Stimulated activated CD8-positive, alpha-beta memory T cell treated with anti-CD3 and anti-CD28 coated beads, Interleukin-12 subunit alpha, Interleukin-12 subunit beta, amount 100 ng/mL, for 4 hours (primary cell): ENCODE data around the gene FAM20A.

Source experiments
- DNase-seq: peaks from one replicate; pipeline ENCODE4 v3.0.0-alpha.2; 2020; ENCODE audit warnings: low read depth

Gene FAM20A

GRCh38 chr17:68600931-68601564 lies at the start of gene FAM20A:
Gene FAM20A, minus strand, starts transcription at chr17:68601367. Its CDS starts 701 bp downstream, at chr17:68600666.
- DNase-seq: no peak

- no peak for DNase-seq
These were observed 48.2 kb upstream of the FAM20A start for GRCh38 chr17:68649324-68649723.

- DNase-seq: no peak
These were observed 45.7 kb upstream of the FAM20A start for GRCh38 chr17:68646626-68647526.

- no peak for DNase-seq
These were observed 40.9 kb upstream of the FAM20A start for GRCh38 chr17:68642118-68642412.

GRCh38 chr17:68641276-68642117 lies 40.3 kb upstream of the FAM20A start:
- no peak for DNase-seq

GRCh38 chr17:68640242-68640989 lies 39.2 kb upstream of the FAM20A start:
- no peak for DNase-seq

GRCh38 chr17:68634345-68634876 lies 33.2 kb upstream of the FAM20A start:
- DNase-seq: no peak

GRCh38 chr17:68628576-68628957 lies 27.4 kb upstream of the FAM20A start:
- no peak for DNase-seq

GRCh38 chr17:68627956-68628575 lies 26.9 kb upstream of the FAM20A start:
- no peak for DNase-seq

GRCh38 chr17:68624381-68624780 lies 23.2 kb upstream of the FAM20A start:
- DNase-seq: no peak

- DNase-seq: no peak
These were observed 22.6 kb upstream of the FAM20A start for GRCh38 chr17:68623811-68624210.

GRCh38 chr17:68622423-68622822 lies 21.3 kb upstream of the FAM20A start:
- DNase-seq: no peak

GRCh38 chr17:68621065-68621464 lies 19.9 kb upstream of the FAM20A start:
- DNase-seq: no peak

GRCh38 chr17:68616334-68616733 lies 15.2 kb upstream of the FAM20A start:
- no peak for DNase-seq

- DNase-seq: no peak
These were observed 13.6 kb upstream of the FAM20A start for GRCh38 chr17:68614718-68615117.

- DNase-seq: no peak
These were observed 12.7 kb upstream of the FAM20A start for GRCh38 chr17:68613739-68614298.

- no peak for DNase-seq
These were observed 11.7 kb upstream of the FAM20A start for GRCh38 chr17:68612923-68613292.

GRCh38 chr17:68612209-68612922 lies 11.2 kb upstream of the FAM20A start:
- no peak for DNase-seq

GRCh38 chr17:68611353-68612208 lies 10.4 kb upstream of the FAM20A start:
- DNase-seq: no peak
